ENCODE results near the gene TIMM23B.
"Not testable (repeated sequence)": the region's sequence is repeated elsewhere in the genome, so short reads cannot be mapped to it uniquely, and the experiment has no call there.

Gene TIMM23B

GRCh38 chr10:49977756-49978155 is 35.9 kb downstream of the TIMM23B start:
- DNase-seq (ENCODE audit: low spot score) = not testable (repeated sequence)

DNA sequence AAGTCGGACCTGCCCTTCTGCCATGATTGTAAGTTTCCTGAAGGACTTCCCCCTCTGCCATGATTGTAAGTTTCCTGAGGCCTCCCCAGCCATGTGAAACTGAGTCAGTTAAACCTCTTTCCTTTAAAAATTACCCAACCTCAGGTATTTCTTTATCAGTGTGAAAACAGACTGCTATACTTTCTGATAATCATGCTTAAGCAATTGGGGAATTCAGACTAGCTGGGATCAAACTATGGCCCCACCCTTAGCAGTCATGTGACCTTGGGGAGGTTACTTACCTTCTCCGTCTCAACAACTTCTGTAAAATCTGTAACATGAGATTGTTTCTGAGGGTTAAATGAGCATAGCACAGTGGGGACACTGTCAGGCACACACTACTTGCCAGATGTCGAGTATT is 45.4 kb downstream of the TIMM23B start:
- not testable (repeated sequence) for DNase-seq (ENCODE audit: low spot score)

- DNase-seq (ENCODE audit: low spot score) = not testable (repeated sequence)
Observed at GRCh38 chr10:49988376-49988775, 46.5 kb downstream of the TIMM23B start, which contains the start of gene AGAP6. AGAP6 (plus strand) TSS chr10:49988406; CDS start chr10:49988716, 310 bp downstream.

DNA sequence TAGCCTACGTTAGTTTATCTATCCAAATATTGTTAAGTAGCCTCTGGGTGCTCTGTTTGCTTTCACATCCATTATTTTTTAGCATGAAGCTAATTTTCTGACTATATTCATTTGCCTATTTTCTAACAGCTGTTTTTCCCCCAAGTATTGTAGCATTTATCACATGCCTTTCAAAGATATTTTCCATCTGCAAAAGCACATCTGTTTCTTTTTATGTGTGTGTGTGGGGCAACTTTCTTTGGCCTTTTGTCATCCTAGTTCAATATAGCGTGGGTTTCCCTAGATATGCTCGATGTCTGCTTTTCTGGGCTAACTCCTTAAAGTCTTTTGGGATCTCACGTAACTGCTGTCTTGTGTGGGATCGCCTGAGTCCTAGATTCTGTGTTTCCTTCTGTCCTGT is 53.5 kb downstream of the TIMM23B start:
- not testable (repeated sequence) for DNase-seq (ENCODE audit: low spot score)

GRCh38 chr10:50014024-50014423 is 72.2 kb downstream of the TIMM23B start:
- DNase-seq (ENCODE audit: low spot score) = not testable (repeated sequence)

- not testable (repeated sequence) for DNase-seq (ENCODE audit: low spot score)
Observed at GRCh38 chr10:50015596-50016220, 73.9 kb downstream of the TIMM23B start.

GRCh38 chr10:50016926-50017325 is 75.1 kb downstream of the TIMM23B start:
- not testable (repeated sequence) for DNase-seq (ENCODE audit: low spot score)

- DNase-seq (ENCODE audit: low spot score) = not testable (repeated sequence)
Observed at GRCh38 chr10:50017646-50018045, 75.8 kb downstream of the TIMM23B start.

DNA sequence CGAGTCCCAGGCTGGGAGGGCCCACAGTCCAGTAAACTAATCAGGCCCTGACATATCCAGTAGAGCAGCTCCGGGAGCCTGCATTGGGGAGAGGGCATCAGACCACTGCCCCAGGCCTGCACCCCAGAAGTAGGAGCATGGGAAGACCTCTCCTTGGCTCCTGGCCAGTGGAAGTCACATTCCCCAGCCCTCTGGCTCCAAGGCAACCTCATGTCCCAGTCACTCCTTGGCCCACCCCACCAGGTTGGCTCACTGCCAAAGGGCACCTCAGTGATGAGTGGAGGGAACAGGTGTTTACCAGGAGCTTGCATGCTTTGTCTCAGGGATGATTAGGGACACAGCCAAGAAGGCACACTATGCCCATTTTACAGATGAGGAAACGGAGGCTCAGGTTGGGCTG is 77.4 kb downstream of the TIMM23B start:
- DNase-seq (ENCODE audit: low spot score) = not testable (repeated sequence)

GRCh38 chr10:50020451-50021024 is 78.7 kb downstream of the TIMM23B start:
- not testable (repeated sequence) for DNase-seq (ENCODE audit: low spot score)

DNA sequence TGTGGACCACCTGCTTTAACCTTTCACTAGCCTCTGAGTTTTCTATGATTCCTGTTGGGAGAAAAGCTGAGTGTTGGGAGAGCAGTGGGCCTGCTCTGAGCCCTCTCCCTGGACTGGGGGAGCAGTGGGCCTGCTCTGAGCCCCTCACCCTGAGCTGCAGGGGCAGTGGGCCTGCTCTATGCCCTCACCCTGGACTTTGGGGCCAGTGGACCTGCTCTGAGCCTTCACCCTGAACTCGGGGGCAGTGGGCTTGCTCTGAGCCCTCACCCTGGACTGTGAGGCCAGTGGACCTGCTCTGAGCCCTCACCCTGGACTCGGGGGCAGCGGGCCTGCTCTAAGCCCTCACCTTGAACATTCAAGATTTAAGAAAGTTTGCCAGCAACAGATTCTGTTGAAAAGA is 79.8 kb downstream of the TIMM23B start:
- DNase-seq (ENCODE audit: low spot score) = no peak

Measured in HuH-7.5 (cell line).